SK-N-SH (cell line): Measurements from ENCODE around the gene KRTAP5-8. TPM values are rescaled to one million over a fixed set of nuclear protein-coding genes. Genes with fewer than 3 reads are reported as not detected.

Experiments
- CTCF ChIA-PET: fragments of 300-600, 350-600 bp; formaldehyde crosslinking; extraction: SDS; loops from one replicate; lab custom pipeline; 2021; lab: Yijun Ruan, JAX
- POLR2A ChIA-PET: fragments of 350-600 bp; sonication (Branson Sonifier 250); formaldehyde crosslinking; extraction: SDS; loops from one replicate; lab custom pipeline; 2020; ENCODE audit warnings: antibody characterized with exemption, inconsistent platforms; lab: Yijun Ruan, JAX
- DNase-seq: peaks from one replicate; pipeline ENCODE4 v3.0.0; 2012
- H2AFZ ChIP-seq: fragments of 200-600 bp; sonication (generic); 2 replicates; pipeline ENCODE4 v1.8.1; 2016; ENCODE audit warnings: antibody characterized with exemption, mild to moderate bottlenecking, low read depth
- H3F3A ChIP-seq: fragments of 200-600 bp; sonication (generic); replicated peaks from 2 replicates; pipeline ENCODE3; 2016; ENCODE audit warnings: antibody characterized with exemption, mild to moderate bottlenecking; ENCODE audit not compliant: insufficient read depth
- H3K27ac ChIP-seq, 2 experiments: fragments of 200-500 bp in 1 of 2; fragments of 200-600 bp in 1 of 2; sonication (Bioruptor generic) in 1 of 2; sonication (generic), shearing (Covaris generic) in 1 of 2; 2 replicates each; pipeline versions ENCODE4 v1.5.1 to v1.6.1; 2014 to 2016; ENCODE audit warnings: low read depth in 2 of 2, inconsistent platforms in 1 of 2, low read length in 1 of 2, mild to moderate bottlenecking in 1 of 2, mixed read lengths in 1 of 2
- H3K27me3 ChIP-seq: fragments of 200-600 bp; sonication (generic), shearing (Covaris generic); 2 replicates; pipeline ENCODE4 v1.6.1; 2016; ENCODE audit warnings: mixed run types; ENCODE audit not compliant: insufficient read depth
- H3K36me3 ChIP-seq, 2 experiments: fragments of 200-500 bp in 1 of 2; fragments of 200-600 bp in 1 of 2; sonication (Bioruptor generic) in 1 of 2; sonication (generic) in 1 of 2; replicated peaks in 1 of 2; 2 replicates each; pipeline versions ENCODE3 to v1.5.1; 2014 to 2016; ENCODE audit warnings: low read length in 1 of 2, mild to moderate bottlenecking in 1 of 2; ENCODE audit not compliant: insufficient read depth in 2 of 2, control insufficient read depth in 1 of 2
- H3K4me1 ChIP-seq, 2 experiments: fragments of 200-500 bp in 1 of 2; fragments of 200-600 bp in 1 of 2; sonication (Bioruptor generic) in 1 of 2; sonication (generic), shearing (Covaris generic) in 1 of 2; 2 replicates each; pipeline versions ENCODE4 v1.5.1 to v1.6.1; 2014 to 2016; ENCODE audit warnings: low read depth in 1 of 2, low read length in 1 of 2, mixed run types in 1 of 2; ENCODE audit not compliant: insufficient read depth in 2 of 2, control insufficient read depth in 1 of 2
- H3K4me2 ChIP-seq: fragments of 200-600 bp; sonication (generic), shearing (Covaris generic); 2 replicates; pipeline ENCODE4 v1.6.1; 2017; ENCODE audit warnings: mixed run types
- H3K4me3 ChIP-seq, 2 experiments: fragments of 200-500 bp in 1 of 2; fragments of 200-600 bp in 1 of 2; sonication (Bioruptor generic) in 1 of 2; sonication (generic), shearing (Covaris generic) in 1 of 2; 2 replicates each; pipeline versions ENCODE4 v1.5.1 to v1.8.1; 2014 to 2016; ENCODE audit warnings: low read depth in 2 of 2, inconsistent platforms in 1 of 2, low read length in 1 of 2, mild to moderate bottlenecking in 1 of 2, mixed read lengths in 1 of 2, moderate library complexity in 1 of 2
- H3K79me2 ChIP-seq: fragments of 200-600 bp; sonication (generic); 2 replicates; pipeline ENCODE4 v1.8.1; 2017; ENCODE audit warnings: mild to moderate bottlenecking; ENCODE audit not compliant: insufficient read depth
- H3K9ac ChIP-seq: fragments of 200-600 bp; sonication (generic); 2 replicates; pipeline ENCODE4 v1.6.1; 2017; ENCODE audit warnings: mixed run types
- H3K9me2 ChIP-seq: fragments of 200-600 bp; sonication (generic); 2 replicates; pipeline ENCODE4 v1.6.1; 2017; ENCODE audit warnings: mixed run types
- H3K9me3 ChIP-seq: fragments of 200-600 bp; sonication (generic); 2 replicates; pipeline ENCODE4 v1.6.1; 2017; ENCODE audit warnings: mixed run types, mild to moderate bottlenecking, moderate library complexity
- H4K20me1 ChIP-seq: fragments of 200-600 bp; sonication (generic); 2 replicates; pipeline ENCODE4 v1.6.1; 2017; ENCODE audit warnings: mild to moderate bottlenecking, mixed run types; ENCODE audit not compliant: insufficient read depth
- CHD2 ChIP-seq: fragments of 150-350 bp; IDR thresholded peaks from 2 replicates; pipeline ENCODE4 v1.6.1; 2018; ENCODE audit warnings: low read length; ENCODE audit not compliant: partially characterized antibody
- ELF1 ChIP-seq: IDR thresholded peaks from 2 replicates; pipeline ENCODE4 v1.4.0; 2012
- EP300 ChIP-seq, 2 experiments: IDR thresholded peaks; 2 replicates each; pipeline versions ENCODE4 v1.4.0 to v1.6.1; 2012; ENCODE audit warnings: borderline replicate concordance in 1 of 2, low read depth in 1 of 2, low read length in 1 of 2
- FOSL2 ChIP-seq: IDR thresholded peaks from 2 replicates; pipeline ENCODE4 v1.4.0; 2012; ENCODE audit warnings: low read depth, mild to moderate bottlenecking, moderate library complexity, borderline replicate concordance
- FOXM1 ChIP-seq: IDR thresholded peaks from 2 replicates; pipeline ENCODE4 v1.4.0; 2012; ENCODE audit warnings: low read depth, mild to moderate bottlenecking
- GABPA ChIP-seq: IDR thresholded peaks from 2 replicates; pipeline ENCODE4 v1.4.0; 2012; ENCODE audit warnings: low read depth, mild to moderate bottlenecking
- JUND ChIP-seq: IDR thresholded peaks from 2 replicates; pipeline ENCODE4 v1.4.0; 2012
- NFIC ChIP-seq: IDR thresholded peaks from 2 replicates; pipeline ENCODE4 v1.4.0; 2012; ENCODE audit warnings: borderline replicate concordance
- NRF1 ChIP-seq: IDR thresholded peaks from 2 replicates; pipeline ENCODE4 v1.6.1; 2012; ENCODE audit warnings: low read depth, mild to moderate bottlenecking, low read length
- POLR2AphosphoS5 ChIP-seq: IDR thresholded peaks from 2 replicates; pipeline ENCODE4 v1.6.1; 2012; ENCODE audit warnings: low read depth, low read length
- RCOR1 ChIP-seq: fragments of 150-350 bp; IDR thresholded peaks from 2 replicates; pipeline ENCODE4 v1.6.1; 2017; ENCODE audit warnings: antibody characterized with exemption, low read length
- SIN3A ChIP-seq: IDR thresholded peaks from 2 replicates; pipeline ENCODE4 v1.6.1; 2012; ENCODE audit warnings: low read depth, mild to moderate bottlenecking, low read length, moderate library complexity, borderline replicate concordance
- TAF1 ChIP-seq: IDR thresholded peaks from 2 replicates; pipeline ENCODE4 v1.6.1; 2012; ENCODE audit warnings: low read depth, mild to moderate bottlenecking, low read length, moderate library complexity, borderline replicate concordance
- TEAD4 ChIP-seq: IDR thresholded peaks from 2 replicates; pipeline ENCODE4 v1.4.0; 2012; ENCODE audit warnings: mild to moderate bottlenecking, borderline replicate concordance; ENCODE audit not compliant: insufficient read depth
- YY1 ChIP-seq: IDR thresholded peaks from 2 replicates; pipeline ENCODE4 v1.4.0; 2012; ENCODE audit warnings: low read depth, mild to moderate bottlenecking
- WGBS: methylation state at CpG from one replicate; pipeline ENCODE4 v1.1.6; 2017; ENCODE audit warnings: low lambda C conversion rate; 5-methylcytosine and 5-hydroxymethylcytosine counted together
- polyA plus RNA-seq, 3 experiments: library from polyadenylated mRNA; depleted of rRNA; stranded (reverse); fragments of >200 nt; gene quantifications; 2 replicates each; pipeline ENCODE4 v1.2.3, GENCODE V29; 2012
- TF ChIP-seq, protein P1 (sequence below): IDR thresholded peaks from 2 replicates; pipeline ENCODE4 v1.6.1; 2012; ENCODE audit warnings: mild to moderate bottlenecking, low read depth, low read length, moderate library complexity
- TF ChIP-seq, protein P2 (sequence below): IDR thresholded peaks from 2 replicates; pipeline ENCODE4 v1.4.0; 2012; ENCODE audit warnings: low read depth
- TF ChIP-seq, protein P3 (sequence below): fragments of 200-600 bp; sonication (generic); IDR thresholded peaks from 2 replicates; pipeline ENCODE4 v1.6.1; 2017; ENCODE audit warnings: antibody characterized with exemption, mild to moderate bottlenecking, moderate library complexity
- TF ChIP-seq, protein P4 (sequence below): IDR thresholded peaks from 2 replicates; pipeline ENCODE4 v1.4.0; 2012; ENCODE audit warnings: low read depth, borderline replicate concordance

The KRTAP5-8 gene
- polyA plus RNA-seq, 1 of the 3 experiments (the other 2 are of a cell fraction): not detected

DNA sequence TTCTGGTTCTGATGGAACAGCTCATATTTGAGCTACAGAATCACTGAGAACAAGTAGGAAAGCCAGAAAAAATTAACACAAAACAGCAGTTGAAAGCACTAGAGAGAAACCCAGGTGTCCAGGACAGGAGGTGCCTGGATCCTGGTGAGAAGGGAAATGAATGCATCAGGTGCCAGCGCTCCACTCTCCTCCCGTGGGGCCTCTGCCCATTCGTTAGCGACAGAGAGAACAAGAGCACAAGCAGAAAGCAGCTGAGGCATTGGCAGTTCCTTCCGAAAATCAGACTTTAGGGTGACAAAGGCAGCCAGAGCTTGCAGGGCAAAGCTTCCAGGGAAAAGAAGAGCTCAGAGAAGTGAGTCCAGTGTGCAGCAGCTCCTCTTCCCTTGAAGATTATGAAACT lies 30.7 kb upstream of the KRTAP5-8 start (continued):
- TF ChIP-seq, protein P1, sequence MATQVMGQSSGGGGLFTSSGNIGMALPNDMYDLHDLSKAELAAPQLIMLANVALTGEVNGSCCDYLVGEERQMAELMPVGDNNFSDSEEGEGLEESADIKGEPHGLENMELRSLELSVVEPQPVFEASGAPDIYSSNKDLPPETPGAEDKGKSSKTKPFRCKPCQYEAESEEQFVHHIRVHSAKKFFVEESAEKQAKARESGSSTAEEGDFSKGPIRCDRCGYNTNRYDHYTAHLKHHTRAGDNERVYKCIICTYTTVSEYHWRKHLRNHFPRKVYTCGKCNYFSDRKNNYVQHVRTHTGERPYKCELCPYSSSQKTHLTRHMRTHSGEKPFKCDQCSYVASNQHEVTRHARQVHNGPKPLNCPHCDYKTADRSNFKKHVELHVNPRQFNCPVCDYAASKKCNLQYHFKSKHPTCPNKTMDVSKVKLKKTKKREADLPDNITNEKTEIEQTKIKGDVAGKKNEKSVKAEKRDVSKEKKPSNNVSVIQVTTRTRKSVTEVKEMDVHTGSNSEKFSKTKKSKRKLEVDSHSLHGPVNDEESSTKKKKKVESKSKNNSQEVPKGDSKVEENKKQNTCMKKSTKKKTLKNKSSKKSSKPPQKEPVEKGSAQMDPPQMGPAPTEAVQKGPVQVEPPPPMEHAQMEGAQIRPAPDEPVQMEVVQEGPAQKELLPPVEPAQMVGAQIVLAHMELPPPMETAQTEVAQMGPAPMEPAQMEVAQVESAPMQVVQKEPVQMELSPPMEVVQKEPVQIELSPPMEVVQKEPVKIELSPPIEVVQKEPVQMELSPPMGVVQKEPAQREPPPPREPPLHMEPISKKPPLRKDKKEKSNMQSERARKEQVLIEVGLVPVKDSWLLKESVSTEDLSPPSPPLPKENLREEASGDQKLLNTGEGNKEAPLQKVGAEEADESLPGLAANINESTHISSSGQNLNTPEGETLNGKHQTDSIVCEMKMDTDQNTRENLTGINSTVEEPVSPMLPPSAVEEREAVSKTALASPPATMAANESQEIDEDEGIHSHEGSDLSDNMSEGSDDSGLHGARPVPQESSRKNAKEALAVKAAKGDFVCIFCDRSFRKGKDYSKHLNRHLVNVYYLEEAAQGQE: no peak
- TF ChIP-seq CHD2: no peak
- no peak for TF ChIP-seq NFIC
- TF ChIP-seq, protein P2, sequence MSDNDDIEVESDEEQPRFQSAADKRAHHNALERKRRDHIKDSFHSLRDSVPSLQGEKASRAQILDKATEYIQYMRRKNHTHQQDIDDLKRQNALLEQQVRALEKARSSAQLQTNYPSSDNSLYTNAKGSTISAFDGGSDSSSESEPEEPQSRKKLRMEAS: no peak
- no peak for TF ChIP-seq TAF1
- TF ChIP-seq, protein P3, sequence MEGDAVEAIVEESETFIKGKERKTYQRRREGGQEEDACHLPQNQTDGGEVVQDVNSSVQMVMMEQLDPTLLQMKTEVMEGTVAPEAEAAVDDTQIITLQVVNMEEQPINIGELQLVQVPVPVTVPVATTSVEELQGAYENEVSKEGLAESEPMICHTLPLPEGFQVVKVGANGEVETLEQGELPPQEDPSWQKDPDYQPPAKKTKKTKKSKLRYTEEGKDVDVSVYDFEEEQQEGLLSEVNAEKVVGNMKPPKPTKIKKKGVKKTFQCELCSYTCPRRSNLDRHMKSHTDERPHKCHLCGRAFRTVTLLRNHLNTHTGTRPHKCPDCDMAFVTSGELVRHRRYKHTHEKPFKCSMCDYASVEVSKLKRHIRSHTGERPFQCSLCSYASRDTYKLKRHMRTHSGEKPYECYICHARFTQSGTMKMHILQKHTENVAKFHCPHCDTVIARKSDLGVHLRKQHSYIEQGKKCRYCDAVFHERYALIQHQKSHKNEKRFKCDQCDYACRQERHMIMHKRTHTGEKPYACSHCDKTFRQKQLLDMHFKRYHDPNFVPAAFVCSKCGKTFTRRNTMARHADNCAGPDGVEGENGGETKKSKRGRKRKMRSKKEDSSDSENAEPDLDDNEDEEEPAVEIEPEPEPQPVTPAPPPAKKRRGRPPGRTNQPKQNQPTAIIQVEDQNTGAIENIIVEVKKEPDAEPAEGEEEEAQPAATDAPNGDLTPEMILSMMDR: no peak

DNA sequence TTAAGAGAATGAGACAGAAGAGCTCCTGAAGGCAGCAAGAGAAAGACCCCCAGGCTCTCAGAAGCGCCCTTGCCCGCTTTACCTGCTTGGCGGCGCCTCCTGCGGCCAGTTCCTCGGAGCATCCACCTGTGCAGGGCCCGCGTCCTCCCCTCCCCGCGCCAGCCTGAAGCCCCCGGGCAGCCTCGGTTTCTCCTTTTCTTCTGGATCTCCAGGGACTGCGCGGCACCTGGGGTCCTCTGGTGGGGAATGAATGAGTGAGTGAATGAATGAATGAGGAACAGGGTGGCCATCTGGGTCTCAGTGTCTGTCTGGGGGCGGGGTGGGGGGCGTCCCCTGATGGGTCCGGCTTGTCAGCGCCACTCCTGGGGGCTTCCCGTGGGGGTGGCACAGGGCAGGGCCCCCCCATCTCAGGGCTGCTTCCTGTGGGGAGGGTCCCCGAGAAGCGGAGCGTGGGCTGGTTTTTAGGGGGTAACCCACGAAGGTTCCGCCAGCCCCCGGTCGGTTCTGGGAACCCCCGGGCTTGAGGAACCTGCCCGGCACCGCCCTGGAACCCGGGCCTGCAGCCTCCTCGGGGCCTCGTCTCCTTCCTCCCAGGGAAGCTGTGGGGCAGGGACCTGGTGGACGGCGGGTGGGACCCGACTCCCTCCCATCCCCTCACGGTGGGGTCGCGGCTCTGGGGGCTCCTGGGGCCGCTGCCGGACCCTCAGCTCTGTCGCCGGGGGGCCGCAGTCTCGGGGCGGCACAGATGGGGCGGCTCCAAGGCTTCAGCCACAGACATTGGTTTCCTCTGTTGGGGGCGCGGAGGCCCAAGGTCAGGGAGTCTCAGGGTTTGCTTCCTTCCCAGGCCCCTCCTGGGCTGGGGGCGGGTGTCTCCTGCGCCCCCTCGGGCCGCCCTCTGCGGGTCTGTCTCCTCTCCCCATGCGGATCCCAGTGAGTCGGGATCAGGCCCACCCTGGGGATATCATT lies 19.0 kb upstream of the KRTAP5-8 start:
- H3K9me3 ChIP-seq: no peaks in the 10 kb centered on the region
- H4K20me1 ChIP-seq: no peaks in the 10 kb centered on the region
- H3K36me3 ChIP-seq: no peaks in the 10 kb centered on the region
- no peaks in the 10 kb centered on the region for H3F3A ChIP-seq
- 73% methylated on average over 23 of the region's 55 CpGs for WGBS
- ChIA-PET POLR2A (no interaction called here), CTCF (interaction anchor here (1.7 kb wide), 1 partner anchor 61 kb away, joined by 5 read pairs; no protein-coding TSS in a partner anchor)
- H3K9me2 ChIP-seq: no peaks in the 10 kb centered on the region
- H3K4me1 ChIP-seq: no peaks in the 10 kb centered on the region
- H3K9ac ChIP-seq: no peak overlapping the region
- TF ChIP-seq NRF1 (no peak), JUND (no peak), ELF1 (no peak), GABPA (no peak), TAF1 (no peak), YY1 (no peak), SIN3A (no peak), NFIC (no peak), FOXM1 (no peak), POLR2AphosphoS5 (no peak), TEAD4 (no peak), CHD2 (no peak), FOSL2 (no peak), RCOR1 (no peak), EP300 (IDR thresholded peaks at IDR 0.05; ENCODE audit: borderline replicate concordance in 1 of 2, low read depth in 1 of 2, low read length in 1 of 2) (no peak)
- TF ChIP-seq, protein P3: no peak
- TF ChIP-seq, protein P4, sequence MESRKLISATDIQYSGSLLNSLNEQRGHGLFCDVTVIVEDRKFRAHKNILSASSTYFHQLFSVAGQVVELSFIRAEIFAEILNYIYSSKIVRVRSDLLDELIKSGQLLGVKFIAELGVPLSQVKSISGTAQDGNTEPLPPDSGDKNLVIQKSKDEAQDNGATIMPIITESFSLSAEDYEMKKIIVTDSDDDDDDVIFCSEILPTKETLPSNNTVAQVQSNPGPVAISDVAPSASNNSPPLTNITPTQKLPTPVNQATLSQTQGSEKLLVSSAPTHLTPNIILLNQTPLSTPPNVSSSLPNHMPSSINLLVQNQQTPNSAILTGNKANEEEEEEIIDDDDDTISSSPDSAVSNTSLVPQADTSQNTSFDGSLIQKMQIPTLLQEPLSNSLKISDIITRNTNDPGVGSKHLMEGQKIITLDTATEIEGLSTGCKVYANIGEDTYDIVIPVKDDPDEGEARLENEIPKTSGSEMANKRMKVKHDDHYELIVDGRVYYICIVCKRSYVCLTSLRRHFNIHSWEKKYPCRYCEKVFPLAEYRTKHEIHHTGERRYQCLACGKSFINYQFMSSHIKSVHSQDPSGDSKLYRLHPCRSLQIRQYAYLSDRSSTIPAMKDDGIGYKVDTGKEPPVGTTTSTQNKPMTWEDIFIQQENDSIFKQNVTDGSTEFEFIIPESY: no peak
- H3K27ac ChIP-seq: no peak overlapping the region
- DNase-seq: no peak
- no peak overlapping the region for H3K4me2 ChIP-seq
- H3K4me3 ChIP-seq: no peak overlapping the region
- H2AFZ ChIP-seq: no peak overlapping the region
- no peaks in the 10 kb centered on the region for H3K79me2 ChIP-seq
- H3K27me3 ChIP-seq: no peaks in the 10 kb centered on the region
